H1 (cell line): ENCODE measurements around the gene PLA2G4D. TPM values are rescaled to one million over a fixed set of nuclear protein-coding genes. Genes with fewer than 3 reads are reported as not detected.

ENCODE experiments used
- GTF2F1 ChIP-seq: IDR thresholded peaks from 2 replicates; pipeline ENCODE4 v1.6.1; 2012; ENCODE audit warnings: low read depth, low read length, improper control_type of control experiment, borderline replicate concordance
- RAD21 ChIP-seq, 2 experiments: IDR thresholded peaks in 1 of 2; conservative IDR thresholded peaks in 1 of 2; 2 replicates each; pipeline ENCODE4 v1.6.1; 2011; ENCODE audit warnings: low read depth in 2 of 2, low read length in 2 of 2, improper control_type of control experiment in 1 of 2, inconsistent platforms in 1 of 2, mild to moderate bottlenecking in 1 of 2, moderate library complexity in 1 of 2
- SIN3A ChIP-seq, 2 experiments: IDR thresholded peaks in 1 of 2; conservative IDR thresholded peaks in 1 of 2; 2 replicates each; pipeline ENCODE4 v1.6.1; 2011 to 2012; ENCODE audit warnings: low read length in 2 of 2, improper control_type of control experiment in 1 of 2, low read depth in 1 of 2, mild to moderate bottlenecking in 1 of 2
- SP1 ChIP-seq: IDR thresholded peaks from 2 replicates; pipeline ENCODE4 v1.6.1; 2011; ENCODE audit warnings: low read depth, low read length
- polyA plus RNA-seq, 7 experiments: library from polyadenylated mRNA; depleted of rRNA in 3 of 7; stranded (reverse) in 5 of 7; unstranded in 2 of 7; fragments of >200 nt in 5 of 7; fragments of 200-250 nt in 2 of 7; gene quantifications; 1 replicate in 5 of 7; 2 replicates in 1 of 7; 4 replicates in 1 of 7; pipeline versions ENCODE4 v1.2.1 to v1.2.3, GENCODE V29; 2011 to 2013; ENCODE audit warnings: missing spikeins in 2 of 7, mixed read lengths in 2 of 7
- total RNA-seq: library from RNA; stranded (reverse); fragmentation: NEBNext Ultra II Directional; extraction: Animal tissue kit (Norgen Biotek cat#: 25700); gene quantifications from 2 replicates; pipeline ENCODE4 v1.2.1, GENCODE V29; 2021
- TF ChIP-seq, protein P1 (sequence below), 3 experiments: IDR thresholded peaks; 1 replicate in 2 of 3; 2 replicates in 1 of 3; pipeline versions ENCODE4 v1.5.1 to v1.6.1; 2011; ENCODE audit warnings: low read length in 3 of 3, mild to moderate bottlenecking in 3 of 3, inconsistent platforms in 2 of 3, low read depth in 1 of 3, moderate library complexity in 1 of 3; ENCODE audit not compliant: insufficient read depth in 1 of 3; ENCODE audit errors: control extremely low read depth in 1 of 3

Gene PLA2G4D
- total and polyA plus RNA-seq, 2 of the 8 experiments (the other 6 are each of a cell fraction or from before 2014, with no cell fraction given) = 0.07 to 0.18 TPM

DNA sequence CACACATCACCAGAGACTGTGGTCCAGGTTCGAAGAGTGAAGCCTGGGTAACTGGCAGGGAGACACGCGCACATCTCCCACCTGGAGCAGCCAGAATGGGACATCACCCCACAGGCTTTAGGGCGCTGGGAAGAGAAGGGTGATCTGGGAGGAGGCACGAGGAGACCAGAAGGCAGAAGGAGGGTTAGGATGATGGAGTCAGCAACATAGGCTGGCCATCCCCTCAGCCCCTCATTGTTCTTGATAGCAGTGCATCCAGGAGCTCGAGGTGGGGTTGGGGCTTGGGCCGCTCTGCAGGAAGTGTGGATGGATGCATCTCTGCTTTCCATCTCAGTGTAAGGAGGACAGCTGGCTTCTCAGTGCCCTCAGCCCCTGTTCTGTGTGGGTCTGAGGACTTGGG is 46.9 kb upstream of the PLA2G4D start (continued):
- TF ChIP-seq SIN3A (conservative IDR thresholded peaks at IDR 0.05 in 1 of 2, IDR thresholded peaks at IDR 0.05 in 1 of 2; ENCODE audit: low read depth in 1 of 2, low read length in 2 of 2) (no peak), SP1 (no peak), GTF2F1 (no peak), RAD21 (IDR thresholded peaks at IDR 0.05 in 1 of 2, conservative IDR thresholded peaks at IDR 0.05 in 1 of 2; ENCODE audit: low read depth in 2 of 2, low read length in 2 of 2) (no peak)
- TF ChIP-seq, protein P1, sequence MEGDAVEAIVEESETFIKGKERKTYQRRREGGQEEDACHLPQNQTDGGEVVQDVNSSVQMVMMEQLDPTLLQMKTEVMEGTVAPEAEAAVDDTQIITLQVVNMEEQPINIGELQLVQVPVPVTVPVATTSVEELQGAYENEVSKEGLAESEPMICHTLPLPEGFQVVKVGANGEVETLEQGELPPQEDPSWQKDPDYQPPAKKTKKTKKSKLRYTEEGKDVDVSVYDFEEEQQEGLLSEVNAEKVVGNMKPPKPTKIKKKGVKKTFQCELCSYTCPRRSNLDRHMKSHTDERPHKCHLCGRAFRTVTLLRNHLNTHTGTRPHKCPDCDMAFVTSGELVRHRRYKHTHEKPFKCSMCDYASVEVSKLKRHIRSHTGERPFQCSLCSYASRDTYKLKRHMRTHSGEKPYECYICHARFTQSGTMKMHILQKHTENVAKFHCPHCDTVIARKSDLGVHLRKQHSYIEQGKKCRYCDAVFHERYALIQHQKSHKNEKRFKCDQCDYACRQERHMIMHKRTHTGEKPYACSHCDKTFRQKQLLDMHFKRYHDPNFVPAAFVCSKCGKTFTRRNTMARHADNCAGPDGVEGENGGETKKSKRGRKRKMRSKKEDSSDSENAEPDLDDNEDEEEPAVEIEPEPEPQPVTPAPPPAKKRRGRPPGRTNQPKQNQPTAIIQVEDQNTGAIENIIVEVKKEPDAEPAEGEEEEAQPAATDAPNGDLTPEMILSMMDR (IDR thresholded peaks at IDR 0.05; ENCODE audit: control extremely low read depth in 1 of 3, insufficient read depth in 1 of 3, low read depth in 1 of 3, low read length in 3 of 3) = no peak
